ENCODE results near the gene SGF29. TPM values are rescaled to one million over a fixed set of nuclear protein-coding genes. Genes with fewer than 3 reads are reported as not detected.

SGF29 gene
- total RNA-seq, 1 donor from 2014 or later, result 10.6 TPM

DNA sequence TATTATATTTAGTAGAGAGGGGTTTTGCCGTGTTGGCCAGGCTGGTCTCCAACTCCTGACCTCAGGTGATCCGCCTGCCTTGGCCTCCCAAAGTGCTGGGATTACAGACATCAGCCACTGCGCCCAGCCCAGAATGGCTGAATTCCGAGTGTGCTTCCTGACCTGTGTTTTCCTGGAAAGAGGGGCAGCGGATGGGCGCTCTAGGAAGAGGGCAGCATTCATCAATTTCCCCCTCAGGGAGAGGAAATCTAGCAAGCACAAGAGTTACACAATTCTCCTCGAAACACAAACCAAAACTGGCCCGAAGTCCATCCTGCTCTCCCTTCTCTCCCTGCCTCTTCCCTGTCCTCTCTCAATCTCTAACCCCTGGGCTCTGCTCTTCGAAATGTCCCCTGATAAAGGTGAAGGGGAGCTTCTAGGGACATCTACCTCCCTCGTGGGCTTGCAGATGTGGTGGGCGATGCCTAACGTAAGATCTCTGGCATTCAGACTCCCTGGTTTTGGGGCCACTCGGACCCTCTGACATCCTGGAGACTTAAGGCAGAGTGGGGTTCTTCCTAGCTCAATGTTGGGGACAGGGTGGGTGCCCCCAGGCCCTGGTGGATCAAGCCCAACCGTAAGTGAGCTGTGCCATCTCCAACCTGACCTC lies 48.1 kb upstream of the SGF29 start:
- H3K9ac ChIP-seq (ENCODE audit: low read length), result no peak overlapping the region
- H3K4me1 ChIP-seq (ENCODE audit: insufficient read depth, low read length), result no peaks in the 10 kb centered on the region
- Mint-ChIP-seq H3K27ac (ENCODE audit: unreplicated experiment) (no peak overlapping the region), H3K9me3 (ENCODE audit: unreplicated experiment) (no peaks in the 10 kb centered on the region), H3K4me1 (ENCODE audit: low read depth, unreplicated experiment) (no peaks in the 10 kb centered on the region), H3K27me3 (ENCODE audit: low read depth, unreplicated experiment) (peaks cover 30% of the 10 kb centered on the region), H3K36me3 (ENCODE audit: low read depth, unreplicated experiment) (peaks cover 4% of the 10 kb centered on the region), H3K4me3 (ENCODE audit: unreplicated experiment) (no peak overlapping the region)
- no peak overlapping the region for H3K27ac ChIP-seq (ENCODE audit: low read depth, low read length)
- no peak overlapping the region for H3K4me2 ChIP-seq (ENCODE audit: low read length)
- peaks cover 7% of the 10 kb centered on the region for H3K27me3 ChIP-seq (ENCODE audit: insufficient read depth, low read length)
- H3K4me3 ChIP-seq (ENCODE audit: insufficient read depth, low read depth, low read length), result no peak overlapping the region
- H3K36me3 ChIP-seq (ENCODE audit: insufficient read depth, low read length), result no peaks in the 10 kb centered on the region
- H4K20me1 ChIP-seq (ENCODE audit: insufficient read depth, low read length), result no peaks in the 10 kb centered on the region
- DNase-seq (ENCODE audit: low read depth), result no peak
- no peak overlapping the region for H2AFZ ChIP-seq (ENCODE audit: low read depth, low read length)
- no peak for TF ChIP-seq EZH2 (IDR thresholded peaks at IDR 0.05; ENCODE audit: insufficient read depth, low read length)
- TF ChIP-seq, protein P1, sequence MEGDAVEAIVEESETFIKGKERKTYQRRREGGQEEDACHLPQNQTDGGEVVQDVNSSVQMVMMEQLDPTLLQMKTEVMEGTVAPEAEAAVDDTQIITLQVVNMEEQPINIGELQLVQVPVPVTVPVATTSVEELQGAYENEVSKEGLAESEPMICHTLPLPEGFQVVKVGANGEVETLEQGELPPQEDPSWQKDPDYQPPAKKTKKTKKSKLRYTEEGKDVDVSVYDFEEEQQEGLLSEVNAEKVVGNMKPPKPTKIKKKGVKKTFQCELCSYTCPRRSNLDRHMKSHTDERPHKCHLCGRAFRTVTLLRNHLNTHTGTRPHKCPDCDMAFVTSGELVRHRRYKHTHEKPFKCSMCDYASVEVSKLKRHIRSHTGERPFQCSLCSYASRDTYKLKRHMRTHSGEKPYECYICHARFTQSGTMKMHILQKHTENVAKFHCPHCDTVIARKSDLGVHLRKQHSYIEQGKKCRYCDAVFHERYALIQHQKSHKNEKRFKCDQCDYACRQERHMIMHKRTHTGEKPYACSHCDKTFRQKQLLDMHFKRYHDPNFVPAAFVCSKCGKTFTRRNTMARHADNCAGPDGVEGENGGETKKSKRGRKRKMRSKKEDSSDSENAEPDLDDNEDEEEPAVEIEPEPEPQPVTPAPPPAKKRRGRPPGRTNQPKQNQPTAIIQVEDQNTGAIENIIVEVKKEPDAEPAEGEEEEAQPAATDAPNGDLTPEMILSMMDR (IDR thresholded peaks at IDR 0.05; ENCODE audit: insufficient read depth, low read depth, low read length), result no peak
- H3K79me2 ChIP-seq (ENCODE audit: insufficient read depth, low read length), result no peaks in the 10 kb centered on the region
- FAIRE-seq, result no peak
- H3K9me3 ChIP-seq (ENCODE audit: insufficient read depth, low read depth, low read length), result no peaks in the 10 kb centered on the region

DNA sequence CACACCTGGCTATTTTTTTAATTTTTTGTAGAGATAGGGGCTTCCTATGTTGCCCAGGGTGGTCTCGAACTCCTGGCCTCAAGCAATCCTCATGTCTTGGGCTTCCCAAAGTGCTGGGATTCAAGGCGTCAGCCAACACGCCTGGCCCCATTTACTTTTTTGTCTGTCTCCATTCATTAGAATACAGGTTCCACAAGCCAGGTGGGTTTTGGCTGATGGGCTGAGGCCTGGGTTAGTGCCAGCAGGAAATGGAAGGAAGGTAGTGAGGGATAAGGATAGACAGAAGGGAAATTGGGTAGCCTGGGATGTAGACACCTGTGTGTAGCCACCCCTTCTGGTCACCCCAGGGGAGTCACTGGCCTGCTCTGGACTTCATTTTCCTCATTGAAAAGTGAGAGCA lies 42.7 kb upstream of the SGF29 start:
- TF ChIP-seq EZH2 (IDR thresholded peaks at IDR 0.05; ENCODE audit: insufficient read depth, low read length), result no peak
- TF ChIP-seq, protein P1 (IDR thresholded peaks at IDR 0.05; ENCODE audit: insufficient read depth, low read depth, low read length), result no peak
- no peak for FAIRE-seq

More for the DNA sequence above, 42.7 kb upstream of the SGF29 start:
- Histone ChIP-seq H3K4me3 (ENCODE audit: insufficient read depth, low read depth, low read length) (no peak overlapping the region), H3K9me3 (ENCODE audit: insufficient read depth, low read depth, low read length) (no peaks in the 10 kb centered on the region), H3K4me2 (ENCODE audit: low read length) (no peak overlapping the region), H3K79me2 (ENCODE audit: insufficient read depth, low read length) (no peaks in the 10 kb centered on the region), H3K4me1 (ENCODE audit: insufficient read depth, low read length) (peaks cover 2% of the 10 kb centered on the region), H3K36me3 (ENCODE audit: insufficient read depth, low read length) (no peaks in the 10 kb centered on the region), H2AFZ (ENCODE audit: low read depth, low read length) (peak overlapping the region; percentile 18), H4K20me1 (ENCODE audit: insufficient read depth, low read length) (no peaks in the 10 kb centered on the region), H3K27me3 (ENCODE audit: insufficient read depth, low read length) (no peaks in the 10 kb centered on the region), H3K9ac (ENCODE audit: low read length) (no peak overlapping the region), H3K27ac (ENCODE audit: low read depth, low read length) (no peak overlapping the region)
- H3K9me3 Mint-ChIP-seq (ENCODE audit: unreplicated experiment), result no peaks in the 10 kb centered on the region
- no peak overlapping the region for H3K4me3 Mint-ChIP-seq (ENCODE audit: unreplicated experiment)
- H3K27ac Mint-ChIP-seq (ENCODE audit: unreplicated experiment), result no peak overlapping the region
- peaks cover 4% of the 10 kb centered on the region for H3K4me1 Mint-ChIP-seq (ENCODE audit: low read depth, unreplicated experiment)
- peaks cover 4% of the 10 kb centered on the region for H3K36me3 Mint-ChIP-seq (ENCODE audit: low read depth, unreplicated experiment)
- peaks cover 13% of the 10 kb centered on the region for H3K27me3 Mint-ChIP-seq (ENCODE audit: low read depth, unreplicated experiment)
- no peak for DNase-seq (ENCODE audit: low read depth)
